ENCODE data around the gene ALG6.
A peak's percentile ranks its signal among the peaks of the same experiment; 100 is the strongest.

ALG6 gene

DNA sequence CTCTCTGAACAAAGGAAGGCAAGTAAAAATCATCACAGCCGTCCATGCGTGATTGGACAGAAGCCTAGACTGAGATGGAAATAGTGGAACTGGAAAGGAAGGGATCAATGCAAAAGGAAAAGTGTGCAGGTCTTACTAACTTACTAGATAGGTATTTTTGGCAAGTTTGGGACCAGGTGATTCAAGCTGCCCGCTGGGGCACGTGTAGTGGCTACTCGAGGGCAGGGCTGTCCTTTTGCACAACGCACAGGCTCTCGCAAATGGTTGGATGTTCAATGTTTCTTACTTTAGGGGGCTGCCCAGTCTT lies 566 bp upstream of the ALG6 start:
- TF ChIP-seq, protein P1, sequence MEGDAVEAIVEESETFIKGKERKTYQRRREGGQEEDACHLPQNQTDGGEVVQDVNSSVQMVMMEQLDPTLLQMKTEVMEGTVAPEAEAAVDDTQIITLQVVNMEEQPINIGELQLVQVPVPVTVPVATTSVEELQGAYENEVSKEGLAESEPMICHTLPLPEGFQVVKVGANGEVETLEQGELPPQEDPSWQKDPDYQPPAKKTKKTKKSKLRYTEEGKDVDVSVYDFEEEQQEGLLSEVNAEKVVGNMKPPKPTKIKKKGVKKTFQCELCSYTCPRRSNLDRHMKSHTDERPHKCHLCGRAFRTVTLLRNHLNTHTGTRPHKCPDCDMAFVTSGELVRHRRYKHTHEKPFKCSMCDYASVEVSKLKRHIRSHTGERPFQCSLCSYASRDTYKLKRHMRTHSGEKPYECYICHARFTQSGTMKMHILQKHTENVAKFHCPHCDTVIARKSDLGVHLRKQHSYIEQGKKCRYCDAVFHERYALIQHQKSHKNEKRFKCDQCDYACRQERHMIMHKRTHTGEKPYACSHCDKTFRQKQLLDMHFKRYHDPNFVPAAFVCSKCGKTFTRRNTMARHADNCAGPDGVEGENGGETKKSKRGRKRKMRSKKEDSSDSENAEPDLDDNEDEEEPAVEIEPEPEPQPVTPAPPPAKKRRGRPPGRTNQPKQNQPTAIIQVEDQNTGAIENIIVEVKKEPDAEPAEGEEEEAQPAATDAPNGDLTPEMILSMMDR (IDR thresholded peaks at IDR 0.05; ENCODE audit: low read depth, low read length) = no peak
- no peaks in the 10 kb centered on the region for H3K4me1 ChIP-seq

DNA sequence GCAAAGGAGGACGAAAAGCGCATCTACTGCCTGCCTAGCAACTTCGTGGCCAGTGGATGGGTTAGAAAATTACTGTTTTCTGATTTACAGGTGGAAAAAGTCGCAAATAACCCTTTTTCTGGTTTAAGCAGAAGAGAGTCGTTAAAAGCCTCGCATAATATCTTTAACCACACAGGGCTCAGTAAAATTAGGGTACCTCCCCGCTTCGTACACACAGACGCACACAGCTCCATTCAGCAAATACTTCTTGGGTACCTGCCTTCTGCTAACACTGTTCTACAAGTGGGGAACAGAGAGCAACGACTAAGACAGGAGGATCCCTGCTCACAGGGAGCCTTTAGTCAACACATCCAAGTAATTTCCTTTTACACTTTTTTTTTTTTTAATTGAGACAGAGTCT lies 704 bp downstream of the ALG6 start:
- H3K4me3 ChIP-seq (ENCODE audit: low read depth, low read length) = peak overlapping the region; percentile 80
- H3K4me1 ChIP-seq = no peaks in the 10 kb centered on the region
- TF ChIP-seq, protein P1 (IDR thresholded peaks at IDR 0.05; ENCODE audit: low read depth, low read length) = no peak
- no peaks in the 10 kb centered on the region for H3K9me3 ChIP-seq
- H3K27me3 ChIP-seq = no peaks in the 10 kb centered on the region
- no peaks in the 10 kb centered on the region for H3K36me3 ChIP-seq
- no peak for DNase-seq

More for the DNA sequence above, 566 bp upstream of the ALG6 start:
- no peak for DNase-seq
- no peaks in the 10 kb centered on the region for H3K9me3 ChIP-seq
- H3K27me3 ChIP-seq = no peaks in the 10 kb centered on the region
- no peaks in the 10 kb centered on the region for H3K36me3 ChIP-seq
- H3K4me3 ChIP-seq (ENCODE audit: low read depth, low read length) = peak overlapping the region; percentile 50

GRCh38 chr1:63379583-63379982 lies 12.2 kb downstream of the ALG6 start:
- no peaks in the 10 kb centered on the region for H3K9me3 ChIP-seq

GRCh38 chr1:63381741-63382140 lies 14.3 kb downstream of the ALG6 start:
- TF ChIP-seq, protein P1 (IDR thresholded peaks at IDR 0.05; ENCODE audit: low read depth, low read length) = no peak
- Histone ChIP-seq H3K36me3 (no peaks in the 10 kb centered on the region), H3K4me1 (no peaks in the 10 kb centered on the region), H3K9me3 (no peaks in the 10 kb centered on the region), H3K27me3 (no peaks in the 10 kb centered on the region), H3K4me3 (ENCODE audit: low read depth, low read length) (no peak overlapping the region)
- DNase-seq = no peak

More at GRCh38 chr1:63379583-63379982, 12.2 kb downstream of the ALG6 start:
- H3K4me3 ChIP-seq (ENCODE audit: low read depth, low read length) = no peak overlapping the region
- TF ChIP-seq, protein P1 (IDR thresholded peaks at IDR 0.05; ENCODE audit: low read depth, low read length) = no peak
- no peaks in the 10 kb centered on the region for H3K27me3 ChIP-seq
- H3K4me1 ChIP-seq = no peaks in the 10 kb centered on the region
- no peak for DNase-seq
- H3K36me3 ChIP-seq = no peaks in the 10 kb centered on the region

GRCh38 chr1:63401945-63402344 lies 34.5 kb downstream of the ALG6 start:
- H3K4me1 ChIP-seq = no peaks in the 10 kb centered on the region
- TF ChIP-seq, protein P1 (IDR thresholded peaks at IDR 0.05; ENCODE audit: low read depth, low read length) = no peak
- no peak overlapping the region for H3K4me3 ChIP-seq (ENCODE audit: low read depth, low read length)
- DNase-seq = no peak
- H3K9me3 ChIP-seq = no peaks in the 10 kb centered on the region
- no peaks in the 10 kb centered on the region for H3K36me3 ChIP-seq
- no peaks in the 10 kb centered on the region for H3K27me3 ChIP-seq

DNA sequence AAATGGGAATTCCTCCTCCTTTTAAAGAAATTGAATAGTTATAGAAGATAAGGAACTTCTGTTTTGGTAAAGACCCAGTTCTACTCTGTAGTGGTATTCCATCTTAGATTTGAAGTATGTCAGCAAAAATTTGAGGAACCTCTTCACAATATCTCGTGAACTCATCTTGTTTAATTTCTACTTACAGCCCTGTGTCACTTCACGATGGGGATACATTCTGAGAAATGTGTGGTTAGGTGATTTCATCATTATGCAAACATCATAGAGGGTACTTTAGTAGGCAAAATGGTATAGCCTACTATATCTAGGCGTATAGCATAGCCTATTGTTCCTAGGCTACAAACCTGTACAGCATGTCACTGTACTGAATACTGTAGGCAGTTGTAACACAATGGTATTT lies 36.0 kb downstream of the ALG6 start:
- H3K4me1 ChIP-seq = no peaks in the 10 kb centered on the region
- no peaks in the 10 kb centered on the region for H3K9me3 ChIP-seq
- H3K4me3 ChIP-seq (ENCODE audit: low read depth, low read length) = no peak overlapping the region
- H3K27me3 ChIP-seq = no peaks in the 10 kb centered on the region
- no peak for DNase-seq
- TF ChIP-seq, protein P1 (IDR thresholded peaks at IDR 0.05; ENCODE audit: low read depth, low read length) = no peak
- H3K36me3 ChIP-seq = no peaks in the 10 kb centered on the region

Measured in BE2C (cell line).